HCT116 (cell line): ENCODE results near the gene INTS6L. TPM values are rescaled to one million over a fixed set of nuclear protein-coding genes. Genes with fewer than 3 reads are reported as not detected.

ENCODE experiments used
- ATAC-seq: fragments of 200-7000 bp; cut with Tn5 transposase; 2 replicates; pipeline ENCODE4 v1.9.1; 2020; ENCODE audit warnings: mild to moderate bottlenecking, moderate library complexity
- BruUV-seq: library from RNA; stranded (reverse); fragments of 400-500 nt; replicated peaks from 2 replicates; lab custom pipeline; 2021; lab: Mats Ljungman, UMichigan
- CTCF ChIA-PET: fragments of 300-600 bp; sonication (Branson Sonifier 250); formaldehyde crosslinking; loops from one replicate; lab custom pipeline; 2021; ENCODE audit warnings: antibody characterized with exemption; lab: Charles Lee
- POLR2A ChIA-PET: fragments of 300-600, 350-600 bp; sonication (Branson Sonifier 250); formaldehyde crosslinking; loops from one replicate; lab custom pipeline; 2021; ENCODE audit warnings: antibody characterized with exemption; lab: Charles Lee
- RAD21 ChIA-PET, 2 experiments: fragments of 300-600 bp; sonication (Branson Sonifier 250); formaldehyde crosslinking; loops; one replicate each; lab custom pipeline; 2023; ENCODE audit warnings: low total read pairs in 2 of 2; ENCODE audit not compliant: uncharacterized antibody in 2 of 2, unreplicated experiment in 2 of 2, low non-redundant PET in 1 of 2; lab: Charles Lee
- DNase-seq: peaks from one replicate; pipeline ENCODE4 v3.0.0-alpha.2; 2010; ENCODE audit warnings: low read depth, low spot score
- H2AFZ ChIP-seq: fragments of 200-600 bp; shearing (Covaris generic), sonication (generic); 2 replicates; pipeline ENCODE4 v1.6.1; 2017; ENCODE audit warnings: low read depth, mixed run types, mixed read lengths, antibody characterized with exemption, low read length; ENCODE audit not compliant: poor library complexity, severe bottlenecking
- H3K27ac ChIP-seq: 2 replicates; pipeline ENCODE4 v1.5.1; 2012; ENCODE audit warnings: low read depth, low read length
- H3K27me3 ChIP-seq: fragments of 200-600 bp; sonication (generic); 2 replicates; pipeline ENCODE4 v1.6.1; 2016; ENCODE audit warnings: mixed run types, low read length, mixed read lengths; ENCODE audit not compliant: insufficient read depth
- H3K36me3 ChIP-seq, 2 experiments: fragments of 200-500 bp in 1 of 2; fragments of 200-600 bp in 1 of 2; sonication (Bioruptor generic) in 1 of 2; sonication (generic) in 1 of 2; 2 replicates each; pipeline versions ENCODE4 v1.5.1 to v1.6.1; 2014 to 2016; ENCODE audit warnings: low read length in 2 of 2, inconsistent platforms in 1 of 2, mixed read lengths in 1 of 2, mixed run types in 1 of 2; ENCODE audit not compliant: insufficient read depth in 2 of 2, control insufficient read depth in 1 of 2
- H3K4me1 ChIP-seq, 2 experiments: fragments of 200-600 bp in 1 of 2; sonication (generic) in 1 of 2; 2 replicates each; pipeline versions ENCODE4 v1.5.1 to v1.6.1; 2012 to 2017; ENCODE audit warnings: low read length in 2 of 2, inconsistent platforms in 1 of 2, mild to moderate bottlenecking in 1 of 2, mixed read lengths in 1 of 2, mixed run types in 1 of 2, moderate library complexity in 1 of 2; ENCODE audit not compliant: insufficient read depth in 2 of 2, control insufficient read depth in 1 of 2
- H3K4me2 ChIP-seq: fragments of 200-600 bp; sonication (generic); 2 replicates; pipeline ENCODE4 v1.6.1; 2017; ENCODE audit warnings: mixed run types, low read length, mixed read lengths
- H3K4me3 ChIP-seq, 2 experiments: fragments of 200-600 bp in 1 of 2; sonication (generic) in 1 of 2; replicated peaks in 1 of 2; 2 replicates each; pipeline ENCODE4 v1.5.1; 2011 to 2016; ENCODE audit warnings: low read length in 2 of 2, control low read depth in 1 of 2, low read depth in 1 of 2, mild to moderate bottlenecking in 1 of 2, mixed read lengths in 1 of 2, mixed run types in 1 of 2
- H3K79me2 ChIP-seq: fragments of 200-600 bp; sonication (generic); 2 replicates; pipeline ENCODE4 v1.6.1; 2017; ENCODE audit warnings: mild to moderate bottlenecking, mixed run types, low read length, moderate library complexity, mixed read lengths; ENCODE audit not compliant: insufficient read depth
- H3K9ac ChIP-seq: fragments of 200-600 bp; sonication (generic); 2 replicates; pipeline ENCODE4 v1.6.1; 2016; ENCODE audit warnings: low read length, mixed read lengths
- H3K9me2 ChIP-seq: fragments of 200-600 bp; sonication (generic), shearing (Covaris generic); 2 replicates; pipeline ENCODE4 v1.6.1; 2017; ENCODE audit warnings: mixed run types, mild to moderate bottlenecking, moderate library complexity; ENCODE audit not compliant: insufficient read depth
- H3K9me3 ChIP-seq, 2 experiments: fragments of 200-500 bp in 1 of 2; fragments of 200-600 bp in 1 of 2; sonication (Bioruptor generic) in 1 of 2; sonication (generic) in 1 of 2; 2 replicates each; pipeline ENCODE4 v1.6.1; 2014 to 2017; ENCODE audit warnings: low read length in 2 of 2, mixed read lengths in 2 of 2, inconsistent platforms in 1 of 2, low read depth in 1 of 2, mild to moderate bottlenecking in 1 of 2, mixed run types in 1 of 2, moderate library complexity in 1 of 2; ENCODE audit not compliant: control insufficient read depth in 1 of 2, insufficient read depth in 1 of 2
- H4K20me1 ChIP-seq: fragments of 200-600 bp; sonication (generic), shearing (Covaris generic); 2 replicates; pipeline ENCODE4 v1.6.1; 2017; ENCODE audit warnings: mixed run types, mild to moderate bottlenecking, moderate library complexity; ENCODE audit not compliant: insufficient read depth
- CEBPB ChIP-seq: IDR thresholded peaks from 2 replicates; pipeline ENCODE4 v1.6.1; 2012; ENCODE audit warnings: low read depth
- EGR1 ChIP-seq: IDR thresholded peaks from 2 replicates; pipeline ENCODE4 v1.6.1; 2012; ENCODE audit warnings: low read depth
- EZH2phosphoT487 ChIP-seq: fragments of 200-600 bp; IDR thresholded peaks from 2 replicates; pipeline ENCODE4 v1.6.1; 2018; ENCODE audit warnings: antibody characterized with exemption, borderline replicate concordance
- JUND ChIP-seq: IDR thresholded peaks from 2 replicates; pipeline ENCODE4 v1.6.1; 2012
- POLR2A ChIP-seq: IDR thresholded peaks from 2 replicates; pipeline ENCODE4 v1.7.0; 2011; ENCODE audit warnings: borderline replicate concordance; ENCODE audit not compliant: insufficient read depth, insufficient read length; ENCODE audit errors: extremely low read depth
- POLR2AphosphoS5 ChIP-seq: IDR thresholded peaks from 2 replicates; pipeline ENCODE4 v1.6.1; 2011; ENCODE audit warnings: mild to moderate bottlenecking, low read depth, low read length, moderate library complexity
- SIN3A ChIP-seq: IDR thresholded peaks from 2 replicates; pipeline ENCODE4 v1.6.1; 2012; ENCODE audit warnings: low read depth
- SRF ChIP-seq: IDR thresholded peaks from 2 replicates; pipeline ENCODE4 v1.6.1; 2012; ENCODE audit warnings: low read depth
- ZFX ChIP-seq: fragments of 450-650 bp; IDR thresholded peaks from 2 replicates; pipeline ENCODE4 v1.6.1; 2017
- ZNF274 ChIP-seq: fragments of 200-500 bp; sonication (Bioruptor generic); IDR thresholded peaks from 2 replicates; pipeline ENCODE4 v1.6.1; 2014; ENCODE audit warnings: mild to moderate bottlenecking, low read depth, low read length, inconsistent platforms
- intact Hi-C: fragments of 100-400 bp; cut with micrococcal nuclease; formaldehyde crosslinking; loops from 2 replicates; pipeline ENCODE4 v1.10.0; 2022
- total RNA-seq: library from RNA; stranded (reverse); gene quantifications from one replicate; pipeline ENCODE4 v1.2.1, GENCODE V29; 2021; ENCODE audit not compliant: unreplicated experiment
- TF ChIP-seq, protein P1 (sequence below): IDR thresholded peaks from 2 replicates; pipeline ENCODE4 v1.6.1; 2011; ENCODE audit warnings: mild to moderate bottlenecking, low read length, moderate library complexity; ENCODE audit not compliant: insufficient replicate concordance; ENCODE audit errors: extremely low read depth
- TF ChIP-seq, protein P2 (sequence below): IDR thresholded peaks from 2 replicates; pipeline ENCODE4 v1.6.1; 2012; ENCODE audit warnings: low read depth
- TF ChIP-seq, protein P3 (sequence below): IDR thresholded peaks from 2 replicates; pipeline ENCODE4 v1.6.1; 2012

Gene INTS6L
- total RNA-seq, 1 experiment from 2014 or later: 3.6 TPM

DNA sequence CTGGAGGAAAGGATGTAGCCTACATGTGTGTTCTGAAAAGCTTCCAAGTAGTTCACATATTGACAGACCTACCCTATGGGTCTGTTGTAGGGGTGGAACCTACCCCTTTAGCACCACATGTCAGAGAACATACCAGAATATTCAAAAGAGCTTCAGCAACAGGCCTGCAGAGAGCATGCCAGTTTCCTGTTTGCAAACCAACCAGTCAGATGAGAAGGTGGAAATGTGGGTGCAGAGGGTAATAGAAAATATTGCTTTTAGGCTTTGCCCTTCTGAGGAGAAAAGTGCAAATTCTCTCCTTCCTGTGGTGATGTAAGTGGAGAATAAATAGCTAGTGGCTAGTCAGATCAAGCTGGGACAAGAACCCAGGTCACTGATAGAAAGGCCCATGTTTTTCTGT, 16.4 kb downstream of the INTS6L start:
- intact Hi-C loops: no loop called here
- Histone ChIP-seq H3K36me3 (no peaks in the 10 kb centered on the region), H3K4me2 (no peak overlapping the region)
- no peak for DNase-seq
- CTCF ChIA-PET: no interaction called here
- no peak for TF ChIP-seq SIN3A
- no peak for TF ChIP-seq JUND
- TF ChIP-seq, protein P1, sequence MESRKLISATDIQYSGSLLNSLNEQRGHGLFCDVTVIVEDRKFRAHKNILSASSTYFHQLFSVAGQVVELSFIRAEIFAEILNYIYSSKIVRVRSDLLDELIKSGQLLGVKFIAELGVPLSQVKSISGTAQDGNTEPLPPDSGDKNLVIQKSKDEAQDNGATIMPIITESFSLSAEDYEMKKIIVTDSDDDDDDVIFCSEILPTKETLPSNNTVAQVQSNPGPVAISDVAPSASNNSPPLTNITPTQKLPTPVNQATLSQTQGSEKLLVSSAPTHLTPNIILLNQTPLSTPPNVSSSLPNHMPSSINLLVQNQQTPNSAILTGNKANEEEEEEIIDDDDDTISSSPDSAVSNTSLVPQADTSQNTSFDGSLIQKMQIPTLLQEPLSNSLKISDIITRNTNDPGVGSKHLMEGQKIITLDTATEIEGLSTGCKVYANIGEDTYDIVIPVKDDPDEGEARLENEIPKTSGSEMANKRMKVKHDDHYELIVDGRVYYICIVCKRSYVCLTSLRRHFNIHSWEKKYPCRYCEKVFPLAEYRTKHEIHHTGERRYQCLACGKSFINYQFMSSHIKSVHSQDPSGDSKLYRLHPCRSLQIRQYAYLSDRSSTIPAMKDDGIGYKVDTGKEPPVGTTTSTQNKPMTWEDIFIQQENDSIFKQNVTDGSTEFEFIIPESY: no peak
- TF ChIP-seq POLR2AphosphoS5: no peak
- TF ChIP-seq, protein P2, sequence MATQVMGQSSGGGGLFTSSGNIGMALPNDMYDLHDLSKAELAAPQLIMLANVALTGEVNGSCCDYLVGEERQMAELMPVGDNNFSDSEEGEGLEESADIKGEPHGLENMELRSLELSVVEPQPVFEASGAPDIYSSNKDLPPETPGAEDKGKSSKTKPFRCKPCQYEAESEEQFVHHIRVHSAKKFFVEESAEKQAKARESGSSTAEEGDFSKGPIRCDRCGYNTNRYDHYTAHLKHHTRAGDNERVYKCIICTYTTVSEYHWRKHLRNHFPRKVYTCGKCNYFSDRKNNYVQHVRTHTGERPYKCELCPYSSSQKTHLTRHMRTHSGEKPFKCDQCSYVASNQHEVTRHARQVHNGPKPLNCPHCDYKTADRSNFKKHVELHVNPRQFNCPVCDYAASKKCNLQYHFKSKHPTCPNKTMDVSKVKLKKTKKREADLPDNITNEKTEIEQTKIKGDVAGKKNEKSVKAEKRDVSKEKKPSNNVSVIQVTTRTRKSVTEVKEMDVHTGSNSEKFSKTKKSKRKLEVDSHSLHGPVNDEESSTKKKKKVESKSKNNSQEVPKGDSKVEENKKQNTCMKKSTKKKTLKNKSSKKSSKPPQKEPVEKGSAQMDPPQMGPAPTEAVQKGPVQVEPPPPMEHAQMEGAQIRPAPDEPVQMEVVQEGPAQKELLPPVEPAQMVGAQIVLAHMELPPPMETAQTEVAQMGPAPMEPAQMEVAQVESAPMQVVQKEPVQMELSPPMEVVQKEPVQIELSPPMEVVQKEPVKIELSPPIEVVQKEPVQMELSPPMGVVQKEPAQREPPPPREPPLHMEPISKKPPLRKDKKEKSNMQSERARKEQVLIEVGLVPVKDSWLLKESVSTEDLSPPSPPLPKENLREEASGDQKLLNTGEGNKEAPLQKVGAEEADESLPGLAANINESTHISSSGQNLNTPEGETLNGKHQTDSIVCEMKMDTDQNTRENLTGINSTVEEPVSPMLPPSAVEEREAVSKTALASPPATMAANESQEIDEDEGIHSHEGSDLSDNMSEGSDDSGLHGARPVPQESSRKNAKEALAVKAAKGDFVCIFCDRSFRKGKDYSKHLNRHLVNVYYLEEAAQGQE: no peak
- no peak for TF ChIP-seq EZH2phosphoT487
- TF ChIP-seq EGR1: no peak
- no peak for TF ChIP-seq CEBPB
- no peak for TF ChIP-seq ZFX
- no peak for TF ChIP-seq POLR2A
- no peak for TF ChIP-seq SRF
- no peak for TF ChIP-seq ZNF274
- TF ChIP-seq, protein P3, sequence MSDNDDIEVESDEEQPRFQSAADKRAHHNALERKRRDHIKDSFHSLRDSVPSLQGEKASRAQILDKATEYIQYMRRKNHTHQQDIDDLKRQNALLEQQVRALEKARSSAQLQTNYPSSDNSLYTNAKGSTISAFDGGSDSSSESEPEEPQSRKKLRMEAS: no peak
- TF ChIP-seq, all 23 proteins: peak for 0
- Histone ChIP-seq H3K9me2 (no peaks in the 10 kb centered on the region), H3K79me2 (no peaks in the 10 kb centered on the region), H3K9ac (no peak overlapping the region), H3K27me3 (no peaks in the 10 kb centered on the region), H2AFZ (no peak overlapping the region), H3K27ac (no peak overlapping the region), H3K4me1 (no peaks in the 10 kb centered on the region), H3K9me3 (no peaks in the 10 kb centered on the region), H4K20me1 (no peaks in the 10 kb centered on the region), H3K4me3 (no peak overlapping the region)
- ChIA-PET RAD21 (no interaction called here), POLR2A (no interaction called here)
- ATAC-seq: no peak
- no TSS peak for BruUV-seq
